GM23338 (cell line): Measurements from ENCODE around the gene PGAP1. TPM values are rescaled to one million over a fixed set of nuclear protein-coding genes. Genes with fewer than 3 reads are reported as not detected.
A peak's percentile ranks its signal among the peaks of the same experiment; 100 is the strongest.

Source experiments
- ATAC-seq: fragments of 200-7000 bp; cut with Tn5 transposase; 3 replicates; pipeline ENCODE4 v1.9.1; 2020
- DNase-seq: peaks from one replicate; pipeline ENCODE4 v3.0.0-alpha.2; 2015; ENCODE audit warnings: low spot score
- H2AFZ ChIP-seq: fragments of 200-600 bp; sonication (generic); 2 replicates; pipeline ENCODE4 v1.8.0; 2016; ENCODE audit warnings: antibody characterized with exemption, mild to moderate bottlenecking, moderate library complexity
- H3F3A ChIP-seq: fragments of 200-600 bp; sonication (generic); replicated peaks from 2 replicates; pipeline ENCODE4 v1.8.0; 2017; ENCODE audit warnings: antibody characterized with exemption, mixed run types, low read depth
- H3K27ac ChIP-seq: fragments of 200-600 bp; sonication (generic); 2 replicates; pipeline ENCODE4 v1.6.1; 2016; ENCODE audit warnings: low read depth
- H3K27me3 ChIP-seq: fragments of 200-600 bp; sonication (generic); 2 replicates; pipeline ENCODE4 v1.8.0; 2016; ENCODE audit warnings: mild to moderate bottlenecking, mixed run types, moderate library complexity; ENCODE audit not compliant: insufficient read depth
- H3K36me3 ChIP-seq: fragments of 200-600 bp; sonication (generic); 2 replicates; pipeline ENCODE4 v1.8.0; 2016; ENCODE audit warnings: mild to moderate bottlenecking; ENCODE audit not compliant: insufficient read depth
- H3K4me1 ChIP-seq: fragments of 200-600 bp; sonication (generic); 2 replicates; pipeline ENCODE4 v1.8.0; 2016; ENCODE audit warnings: mild to moderate bottlenecking, moderate library complexity; ENCODE audit not compliant: insufficient read depth
- H3K4me2 ChIP-seq: fragments of 200-600 bp; sonication (generic); 2 replicates; pipeline ENCODE4 v1.7.1; 2017; ENCODE audit warnings: mixed run types
- H3K4me3 ChIP-seq: fragments of 200-600 bp; sonication (generic); 2 replicates; pipeline ENCODE4 v1.6.1; 2016; ENCODE audit warnings: mixed run types
- H3K79me2 ChIP-seq: fragments of 200-600 bp; sonication (generic); replicated peaks from 2 replicates; pipeline ENCODE4 v1.8.0; 2017; ENCODE audit warnings: mild to moderate bottlenecking; ENCODE audit not compliant: insufficient read depth
- H3K9me2 ChIP-seq: fragments of 200-600 bp; sonication (generic); 2 replicates; pipeline ENCODE4 v1.8.0; 2017; ENCODE audit not compliant: insufficient read depth
- H4K20me1 ChIP-seq: fragments of 200-600 bp; sonication (generic); replicated peaks from 2 replicates; pipeline ENCODE4 v1.8.0; 2017; ENCODE audit warnings: mild to moderate bottlenecking; ENCODE audit not compliant: insufficient read depth
- H3K27ac Mint-ChIP-seq: 2 replicates; pipeline ENCODE4 v1.8.0; 2020; ENCODE audit warnings: inconsistent platforms, mild to moderate bottlenecking, moderate library complexity, mixed read lengths
- H3K27me3 Mint-ChIP-seq: 3 replicates; pipeline ENCODE4 v1.8.0; 2022; ENCODE audit warnings: low read depth, mild to moderate bottlenecking, moderate library complexity, mixed read lengths, inconsistent platforms; ENCODE audit not compliant: insufficient read depth, poor library complexity
- H3K36me3 Mint-ChIP-seq: 3 replicates; pipeline ENCODE4 v1.8.0; 2021; ENCODE audit warnings: low read depth, mild to moderate bottlenecking, inconsistent platforms, moderate library complexity, mixed read lengths
- H3K4me1 Mint-ChIP-seq: 3 replicates; pipeline ENCODE4 v1.8.0; 2020; ENCODE audit warnings: mild to moderate bottlenecking, inconsistent platforms, mixed read lengths
- H3K4me3 Mint-ChIP-seq: 3 replicates; pipeline ENCODE4 v1.8.0; 2021; ENCODE audit warnings: moderate library complexity, mild to moderate bottlenecking, inconsistent platforms, mixed read lengths
- H3K9me3 Mint-ChIP-seq: 3 replicates; pipeline ENCODE4 v1.8.0; 2020; ENCODE audit warnings: moderate library complexity, mild to moderate bottlenecking, inconsistent platforms, mixed read lengths
- CREB1 ChIP-seq: fragments of 250-450 bp; sonication (Bioruptor Pico); IDR thresholded peaks from 2 replicates; pipeline ENCODE4 v1.5.0; 2020; ENCODE audit warnings: low read depth, mild to moderate bottlenecking, moderate library complexity
- EZH2 ChIP-seq: fragments of 200-600 bp; sonication (generic); IDR thresholded peaks from one replicate; pipeline ENCODE4 v1.8.0; 2017; ENCODE audit warnings: antibody characterized with exemption, mild to moderate bottlenecking, low read depth; ENCODE audit not compliant: unreplicated experiment
- EZH2phosphoT487 ChIP-seq: fragments of 200-600 bp; sonication (generic); IDR thresholded peaks from one replicate; pipeline ENCODE4 v1.8.1; 2018; ENCODE audit warnings: antibody characterized with exemption; ENCODE audit not compliant: unreplicated experiment
- JUNB ChIP-seq: IDR thresholded peaks from one replicate; pipeline ENCODE4 v1.6.1; 2016; ENCODE audit warnings: antibody characterized with exemption; ENCODE audit not compliant: unreplicated experiment
- POLR2AphosphoS5 ChIP-seq: IDR thresholded peaks from 2 replicates; pipeline ENCODE4 v1.6.1; 2016; ENCODE audit warnings: antibody characterized with exemption, low read depth
- STAT1 ChIP-seq: IDR thresholded peaks from one replicate; pipeline ENCODE4 v1.6.1; 2016; ENCODE audit warnings: antibody characterized with exemption; ENCODE audit not compliant: unreplicated experiment
- ZNF114 ChIP-seq: fragments of 250-450 bp; sonication (Bioruptor Pico); IDR thresholded peaks from 2 replicates; pipeline ENCODE4 v1.5.0; 2020; ENCODE audit warnings: mild to moderate bottlenecking, moderate library complexity
- ZNF331 ChIP-seq: fragments of 250-450 bp; sonication (Bioruptor Pico); IDR thresholded peaks from 2 replicates; pipeline ENCODE4 v1.5.0; 2020; ENCODE audit warnings: low read depth, mild to moderate bottlenecking, moderate library complexity
- polyA plus RNA-seq: library from polyadenylated mRNA; unstranded; fragments of >200 nt; fragmentation: Nextera tagmentation; extraction: Ambion mirVana; gene quantifications from 2 replicates; pipeline ENCODE4 v1.2.1, GENCODE V29; 2016
- total RNA-seq: library from RNA; depleted of rRNA; stranded (reverse); fragments of >200 nt; shearing (Covaris generic); gene quantifications from 2 replicates; pipeline ENCODE4 v1.2.3, GENCODE V29; 2014
- TF ChIP-seq, protein P1 (sequence below): IDR thresholded peaks from 2 replicates; pipeline ENCODE4 v1.6.1; 2016; ENCODE audit warnings: antibody characterized with exemption
- TF ChIP-seq, protein P2 (sequence below), 2 experiments: fragments of 200-600 bp in 1 of 2; sonication (generic) in 1 of 2; conservative IDR thresholded peaks; 2 replicates each; pipeline versions ENCODE4 v1.5.1 to v1.6.1; 2016 to 2017; ENCODE audit warnings: antibody characterized with exemption in 2 of 2, low read depth in 2 of 2, mild to moderate bottlenecking in 2 of 2, moderate library complexity in 1 of 2
- TF ChIP-seq, protein P3 (sequence below): IDR thresholded peaks from one replicate; pipeline ENCODE4 v1.6.1; 2018; ENCODE audit warnings: antibody characterized with exemption; ENCODE audit not compliant: unreplicated experiment
- TF ChIP-seq, protein P4 (sequence below): fragments of 250-450 bp; sonication (Bioruptor Pico); IDR thresholded peaks from 2 replicates; pipeline ENCODE4 v1.5.0; 2020; ENCODE audit warnings: mild to moderate bottlenecking, moderate library complexity

The PGAP1 gene
- total and polyA plus RNA-seq, 2 experiments from 2014 or later = 9.8 to 26.5 TPM

DNA sequence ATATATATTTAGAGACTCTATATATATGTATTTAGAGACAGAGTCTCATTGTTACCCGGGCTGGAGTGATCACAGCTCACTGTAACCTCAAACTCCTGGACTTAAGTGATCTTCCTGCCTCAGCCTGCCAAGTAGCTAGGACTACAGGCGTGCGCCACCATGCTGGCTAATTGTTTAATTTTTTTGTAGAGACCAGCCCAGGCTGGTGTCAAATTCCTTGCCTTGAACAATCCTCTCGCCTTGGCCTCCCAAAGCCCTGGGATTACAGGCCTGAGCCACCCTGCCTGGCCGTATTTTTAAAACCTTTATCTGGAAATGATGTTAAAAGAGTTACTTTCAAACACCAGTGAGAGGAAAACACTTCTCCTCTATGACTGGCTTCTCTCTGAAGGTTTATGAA is 30.9 kb upstream of the PGAP1 start:
- no peak for DNase-seq
- peak overlapping the region; percentile 51; the same call in 1 of the 2 replicates for H3K27ac Mint-ChIP-seq

More for the DNA sequence above, 30.9 kb upstream of the PGAP1 start:
- no peaks in the 10 kb centered on the region for H4K20me1 ChIP-seq
- no peak overlapping the region for H3K4me3 ChIP-seq
- ATAC-seq = no peak
- H3K27me3 ChIP-seq = no peaks in the 10 kb centered on the region
- no peaks in the 10 kb centered on the region for H3K79me2 ChIP-seq
- Mint-ChIP-seq H3K27me3 (peaks cover 1% of the 10 kb centered on the region), H3K4me3 (no peak overlapping the region), H3K4me1 (peaks cover 36% of the 10 kb centered on the region), H3K36me3 (no peaks in the 10 kb centered on the region), H3K9me3 (no peaks in the 10 kb centered on the region; the same call in 2 of the 3 replicates)
- no peaks in the 10 kb centered on the region for H3K9me2 ChIP-seq
- TF ChIP-seq, protein P1, sequence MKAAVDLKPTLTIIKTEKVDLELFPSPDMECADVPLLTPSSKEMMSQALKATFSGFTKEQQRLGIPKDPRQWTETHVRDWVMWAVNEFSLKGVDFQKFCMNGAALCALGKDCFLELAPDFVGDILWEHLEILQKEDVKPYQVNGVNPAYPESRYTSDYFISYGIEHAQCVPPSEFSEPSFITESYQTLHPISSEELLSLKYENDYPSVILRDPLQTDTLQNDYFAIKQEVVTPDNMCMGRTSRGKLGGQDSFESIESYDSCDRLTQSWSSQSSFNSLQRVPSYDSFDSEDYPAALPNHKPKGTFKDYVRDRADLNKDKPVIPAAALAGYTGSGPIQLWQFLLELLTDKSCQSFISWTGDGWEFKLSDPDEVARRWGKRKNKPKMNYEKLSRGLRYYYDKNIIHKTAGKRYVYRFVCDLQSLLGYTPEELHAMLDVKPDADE = no peak
- TF ChIP-seq JUNB (no peak), CREB1 (CRISPR knock-in tag) (no peak), STAT1 (no peak), ZNF114 (no peak), EZH2phosphoT487 (no peak), EZH2 (no peak), ZNF331 (CRISPR knock-in tag) (no peak), POLR2AphosphoS5 (no peak)
- TF ChIP-seq, protein P2, sequence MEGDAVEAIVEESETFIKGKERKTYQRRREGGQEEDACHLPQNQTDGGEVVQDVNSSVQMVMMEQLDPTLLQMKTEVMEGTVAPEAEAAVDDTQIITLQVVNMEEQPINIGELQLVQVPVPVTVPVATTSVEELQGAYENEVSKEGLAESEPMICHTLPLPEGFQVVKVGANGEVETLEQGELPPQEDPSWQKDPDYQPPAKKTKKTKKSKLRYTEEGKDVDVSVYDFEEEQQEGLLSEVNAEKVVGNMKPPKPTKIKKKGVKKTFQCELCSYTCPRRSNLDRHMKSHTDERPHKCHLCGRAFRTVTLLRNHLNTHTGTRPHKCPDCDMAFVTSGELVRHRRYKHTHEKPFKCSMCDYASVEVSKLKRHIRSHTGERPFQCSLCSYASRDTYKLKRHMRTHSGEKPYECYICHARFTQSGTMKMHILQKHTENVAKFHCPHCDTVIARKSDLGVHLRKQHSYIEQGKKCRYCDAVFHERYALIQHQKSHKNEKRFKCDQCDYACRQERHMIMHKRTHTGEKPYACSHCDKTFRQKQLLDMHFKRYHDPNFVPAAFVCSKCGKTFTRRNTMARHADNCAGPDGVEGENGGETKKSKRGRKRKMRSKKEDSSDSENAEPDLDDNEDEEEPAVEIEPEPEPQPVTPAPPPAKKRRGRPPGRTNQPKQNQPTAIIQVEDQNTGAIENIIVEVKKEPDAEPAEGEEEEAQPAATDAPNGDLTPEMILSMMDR (conservative IDR thresholded peaks at IDR 0.05; ENCODE audit: low read depth in 2 of 2) = no peak
- TF ChIP-seq, protein P3, sequence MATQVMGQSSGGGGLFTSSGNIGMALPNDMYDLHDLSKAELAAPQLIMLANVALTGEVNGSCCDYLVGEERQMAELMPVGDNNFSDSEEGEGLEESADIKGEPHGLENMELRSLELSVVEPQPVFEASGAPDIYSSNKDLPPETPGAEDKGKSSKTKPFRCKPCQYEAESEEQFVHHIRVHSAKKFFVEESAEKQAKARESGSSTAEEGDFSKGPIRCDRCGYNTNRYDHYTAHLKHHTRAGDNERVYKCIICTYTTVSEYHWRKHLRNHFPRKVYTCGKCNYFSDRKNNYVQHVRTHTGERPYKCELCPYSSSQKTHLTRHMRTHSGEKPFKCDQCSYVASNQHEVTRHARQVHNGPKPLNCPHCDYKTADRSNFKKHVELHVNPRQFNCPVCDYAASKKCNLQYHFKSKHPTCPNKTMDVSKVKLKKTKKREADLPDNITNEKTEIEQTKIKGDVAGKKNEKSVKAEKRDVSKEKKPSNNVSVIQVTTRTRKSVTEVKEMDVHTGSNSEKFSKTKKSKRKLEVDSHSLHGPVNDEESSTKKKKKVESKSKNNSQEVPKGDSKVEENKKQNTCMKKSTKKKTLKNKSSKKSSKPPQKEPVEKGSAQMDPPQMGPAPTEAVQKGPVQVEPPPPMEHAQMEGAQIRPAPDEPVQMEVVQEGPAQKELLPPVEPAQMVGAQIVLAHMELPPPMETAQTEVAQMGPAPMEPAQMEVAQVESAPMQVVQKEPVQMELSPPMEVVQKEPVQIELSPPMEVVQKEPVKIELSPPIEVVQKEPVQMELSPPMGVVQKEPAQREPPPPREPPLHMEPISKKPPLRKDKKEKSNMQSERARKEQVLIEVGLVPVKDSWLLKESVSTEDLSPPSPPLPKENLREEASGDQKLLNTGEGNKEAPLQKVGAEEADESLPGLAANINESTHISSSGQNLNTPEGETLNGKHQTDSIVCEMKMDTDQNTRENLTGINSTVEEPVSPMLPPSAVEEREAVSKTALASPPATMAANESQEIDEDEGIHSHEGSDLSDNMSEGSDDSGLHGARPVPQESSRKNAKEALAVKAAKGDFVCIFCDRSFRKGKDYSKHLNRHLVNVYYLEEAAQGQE = no peak
- TF ChIP-seq, protein P4, sequence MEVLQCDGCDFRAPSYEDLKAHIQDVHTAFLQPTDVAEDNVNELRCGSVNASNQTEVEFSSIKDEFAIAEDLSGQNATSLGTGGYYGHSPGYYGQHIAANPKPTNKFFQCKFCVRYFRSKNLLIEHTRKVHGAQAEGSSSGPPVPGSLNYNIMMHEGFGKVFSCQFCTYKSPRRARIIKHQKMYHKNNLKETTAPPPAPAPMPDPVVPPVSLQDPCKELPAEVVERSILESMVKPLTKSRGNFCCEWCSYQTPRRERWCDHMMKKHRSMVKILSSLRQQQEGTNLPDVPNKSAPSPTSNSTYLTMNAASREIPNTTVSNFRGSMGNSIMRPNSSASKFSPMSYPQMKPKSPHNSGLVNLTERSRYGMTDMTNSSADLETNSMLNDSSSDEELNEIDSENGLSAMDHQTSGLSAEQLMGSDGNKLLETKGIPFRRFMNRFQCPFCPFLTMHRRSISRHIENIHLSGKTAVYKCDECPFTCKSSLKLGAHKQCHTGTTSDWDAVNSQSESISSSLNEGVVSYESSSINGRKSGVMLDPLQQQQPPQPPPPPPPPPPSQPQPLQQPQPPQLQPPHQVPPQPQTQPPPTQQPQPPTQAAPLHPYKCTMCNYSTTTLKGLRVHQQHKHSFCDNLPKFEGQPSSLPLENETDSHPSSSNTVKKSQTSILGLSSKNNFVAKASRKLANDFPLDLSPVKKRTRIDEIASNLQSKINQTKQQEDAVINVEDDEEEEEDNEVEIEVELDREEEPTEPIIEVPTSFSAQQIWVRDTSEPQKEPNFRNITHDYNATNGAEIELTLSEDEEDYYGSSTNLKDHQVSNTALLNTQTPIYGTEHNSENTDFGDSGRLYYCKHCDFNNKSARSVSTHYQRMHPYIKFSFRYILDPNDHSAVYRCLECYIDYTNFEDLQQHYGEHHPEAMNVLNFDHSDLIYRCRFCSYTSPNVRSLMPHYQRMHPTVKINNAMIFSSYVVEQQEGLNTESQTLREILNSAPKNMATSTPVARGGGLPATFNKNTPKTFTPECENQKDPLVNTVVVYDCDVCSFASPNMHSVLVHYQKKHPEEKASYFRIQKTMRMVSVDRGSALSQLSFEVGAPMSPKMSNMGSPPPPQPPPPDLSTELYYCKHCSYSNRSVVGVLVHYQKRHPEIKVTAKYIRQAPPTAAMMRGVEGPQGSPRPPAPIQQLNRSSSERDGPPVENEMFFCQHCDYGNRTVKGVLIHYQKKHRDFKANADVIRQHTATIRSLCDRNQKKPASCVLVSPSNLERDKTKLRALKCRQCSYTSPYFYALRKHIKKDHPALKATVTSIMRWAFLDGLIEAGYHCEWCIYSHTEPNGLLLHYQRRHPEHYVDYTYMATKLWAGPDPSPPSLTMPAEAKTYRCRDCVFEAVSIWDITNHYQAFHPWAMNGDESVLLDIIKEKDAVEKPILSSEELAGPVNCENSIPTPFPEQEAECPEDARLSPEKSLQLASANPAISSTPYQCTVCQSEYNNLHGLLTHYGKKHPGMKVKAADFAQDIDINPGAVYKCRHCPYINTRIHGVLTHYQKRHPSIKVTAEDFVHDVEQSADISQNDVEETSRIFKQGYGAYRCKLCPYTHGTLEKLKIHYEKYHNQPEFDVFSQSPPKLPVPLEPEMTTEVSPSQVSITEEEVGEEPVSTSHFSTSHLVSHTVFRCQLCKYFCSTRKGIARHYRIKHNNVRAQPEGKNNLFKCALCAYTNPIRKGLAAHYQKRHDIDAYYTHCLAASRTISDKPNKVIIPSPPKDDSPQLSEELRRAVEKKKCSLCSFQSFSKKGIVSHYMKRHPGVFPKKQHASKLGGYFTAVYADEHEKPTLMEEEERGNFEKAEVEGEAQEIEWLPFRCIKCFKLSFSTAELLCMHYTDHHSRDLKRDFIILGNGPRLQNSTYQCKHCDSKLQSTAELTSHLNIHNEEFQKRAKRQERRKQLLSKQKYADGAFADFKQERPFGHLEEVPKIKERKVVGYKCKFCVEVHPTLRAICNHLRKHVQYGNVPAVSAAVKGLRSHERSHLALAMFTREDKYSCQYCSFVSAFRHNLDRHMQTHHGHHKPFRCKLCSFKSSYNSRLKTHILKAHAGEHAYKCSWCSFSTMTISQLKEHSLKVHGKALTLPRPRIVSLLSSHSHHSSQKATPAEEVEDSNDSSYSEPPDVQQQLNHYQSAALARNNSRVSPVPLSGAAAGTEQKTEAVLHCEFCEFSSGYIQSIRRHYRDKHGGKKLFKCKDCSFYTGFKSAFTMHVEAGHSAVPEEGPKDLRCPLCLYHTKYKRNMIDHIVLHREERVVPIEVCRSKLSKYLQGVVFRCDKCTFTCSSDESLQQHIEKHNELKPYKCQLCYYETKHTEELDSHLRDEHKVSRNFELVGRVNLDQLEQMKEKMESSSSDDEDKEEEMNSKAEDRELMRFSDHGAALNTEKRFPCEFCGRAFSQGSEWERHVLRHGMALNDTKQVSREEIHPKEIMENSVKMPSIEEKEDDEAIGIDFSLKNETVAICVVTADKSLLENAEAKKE = no peak
- H2AFZ ChIP-seq = peak overlapping the region; percentile 79; the same call in 1 of the 2 replicates
- peaks cover 36% of the 10 kb centered on the region for H3K4me1 ChIP-seq
- 0 out of 2 replicates have a peak overlapping the region, but pooled peaks have one; percentile 54 for H3K4me2 ChIP-seq
- no peaks in the 10 kb centered on the region for H3F3A ChIP-seq
- no peaks in the 10 kb centered on the region for H3K36me3 ChIP-seq
- H3K27ac ChIP-seq = no peak overlapping the region
